HG03060 (cell line): ENCODE measurements around the gene ANXA10.
"Not testable (repeated sequence)": the region's sequence is repeated elsewhere in the genome, so short reads cannot be mapped to it uniquely, and the experiment has no call there.

Experiments used
- ATAC-seq: cut with Tn5 transposase; IDR thresholded peaks from one replicate; pipeline ENCODE4 v1.9.1; 2021; ENCODE audit warnings: low read depth, moderate number of reproducible peaks; ENCODE audit not compliant: unreplicated experiment

Gene ANXA10

DNA sequence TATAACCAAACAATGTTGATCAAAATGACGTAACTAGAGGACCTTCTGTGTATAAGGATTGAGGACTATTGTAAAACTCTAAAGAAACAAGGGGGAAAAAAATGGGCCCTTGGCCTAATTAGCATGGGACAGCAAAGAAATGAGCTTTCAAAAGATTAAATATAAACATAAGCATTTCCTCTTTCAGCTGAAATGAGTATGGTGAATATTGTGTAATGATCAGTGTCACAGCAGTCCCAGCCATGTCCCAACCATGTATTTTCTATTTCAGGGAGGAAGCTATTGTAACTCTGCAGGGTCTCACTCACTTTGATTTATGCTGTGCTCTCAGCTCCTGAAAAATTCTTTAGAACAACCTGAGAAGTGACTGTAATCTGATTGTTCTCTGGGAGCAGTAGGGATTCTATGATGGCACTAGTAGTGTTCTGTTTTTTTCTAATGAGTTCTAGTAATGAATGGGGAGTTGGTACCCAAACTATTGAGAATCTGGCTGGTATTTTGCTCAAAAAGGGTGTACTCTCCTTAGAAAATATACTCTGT is 25.8 kb downstream of the ANXA10 start:
- ATAC-seq: no peak

GRCh38 chr4:168119100-168119499 is 26.8 kb downstream of the ANXA10 start:
- ATAC-seq: no peak

- no peak for ATAC-seq
Measured at GRCh38 chr4:168119890-168120289, 27.6 kb downstream of the ANXA10 start.

DNA sequence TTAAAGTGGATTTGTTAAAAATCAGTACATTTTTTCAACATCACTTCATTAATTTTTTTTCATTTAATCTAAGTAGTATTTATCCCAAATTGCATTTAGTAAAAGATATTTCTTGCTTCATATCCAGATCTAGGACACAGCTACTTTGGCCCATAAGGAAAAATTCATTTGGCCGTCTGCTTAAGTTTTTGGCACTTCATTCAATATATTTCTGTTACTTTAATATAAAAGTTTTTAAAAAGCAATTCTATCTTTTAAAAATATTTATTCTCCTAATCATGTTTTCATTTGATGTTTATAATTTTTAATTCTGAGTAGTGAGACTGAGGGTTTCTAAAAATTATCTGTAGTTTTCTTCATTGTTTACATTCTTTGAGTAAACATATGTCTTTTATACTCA is 28.5 kb downstream of the ANXA10 start:
- ATAC-seq: no peak

DNA sequence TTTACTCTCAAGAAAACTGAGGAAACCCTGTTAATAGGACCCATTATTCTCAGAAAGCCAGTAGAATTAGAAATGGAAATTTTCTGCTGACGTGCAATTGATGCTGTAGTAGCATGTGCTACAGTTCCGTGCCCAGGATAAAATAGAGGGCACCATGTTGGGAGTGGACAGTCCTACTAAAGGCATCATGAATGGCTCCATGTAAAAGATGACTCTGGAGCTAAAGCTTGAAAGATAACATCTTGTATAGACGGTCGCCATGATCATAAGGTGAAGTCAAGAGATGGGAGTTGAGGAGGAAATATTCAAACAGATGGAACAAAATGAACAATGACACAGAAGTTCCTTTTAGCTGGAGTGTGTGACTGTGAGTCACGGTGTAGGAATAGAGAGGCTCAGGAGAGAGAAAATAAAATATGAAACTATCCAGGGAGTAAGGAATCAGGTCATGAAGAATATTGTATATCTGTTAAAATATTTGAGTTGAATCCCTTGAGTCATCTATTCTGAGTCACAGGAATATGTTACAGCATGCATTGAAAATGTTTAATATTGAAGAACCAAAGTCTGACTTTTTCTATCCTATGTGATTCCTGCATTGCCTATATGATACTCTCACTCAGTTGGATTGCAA is 31.8 kb downstream of the ANXA10 start:
- no peak for ATAC-seq

DNA sequence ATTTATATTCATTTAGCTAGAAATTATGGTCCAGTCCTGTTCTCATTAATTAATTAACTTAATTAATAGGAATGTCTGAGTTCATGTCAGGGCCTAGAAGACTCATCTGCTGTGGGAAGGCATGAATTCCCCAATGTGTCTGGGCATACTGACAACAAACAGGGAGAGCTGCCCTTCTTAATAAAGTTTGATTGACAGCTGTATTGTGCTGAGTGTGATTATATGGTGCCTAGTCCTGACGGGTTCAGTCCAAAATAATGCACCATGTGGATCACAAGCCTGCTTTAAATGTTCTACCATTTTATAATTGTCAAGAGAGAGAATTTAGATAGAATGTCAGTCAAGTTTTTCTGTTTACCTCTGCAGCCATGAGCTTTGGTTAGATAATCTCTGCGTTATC is 34.6 kb downstream of the ANXA10 start:
- no peak for ATAC-seq

- no peak for ATAC-seq
Measured at GRCh38 chr4:168128601-168129000, 36.3 kb downstream of the ANXA10 start.

- no peak for ATAC-seq
Measured at GRCh38 chr4:168129046-168129772, 36.9 kb downstream of the ANXA10 start.

DNA sequence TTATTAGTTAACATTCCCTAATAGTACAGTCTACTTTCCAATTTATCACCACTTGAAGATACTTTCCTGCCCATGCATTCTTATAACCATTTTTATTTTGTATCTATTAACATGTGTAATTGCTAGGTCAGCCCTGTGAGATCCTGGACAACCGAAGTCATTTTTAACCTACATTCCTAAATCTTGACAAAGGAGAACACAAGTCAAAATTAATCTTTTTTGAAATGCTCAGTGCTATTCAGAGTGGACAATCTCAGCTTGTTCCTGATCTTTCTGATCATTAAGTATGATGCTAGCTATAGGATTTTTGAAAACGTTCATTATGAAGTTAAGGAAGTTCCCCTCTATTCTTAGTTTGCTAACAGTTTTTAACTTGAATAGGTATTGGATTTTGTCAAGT is 37.5 kb downstream of the ANXA10 start:
- ATAC-seq: no peak

- ATAC-seq: no peak
Measured at GRCh38 chr4:168131196-168131595, 38.9 kb downstream of the ANXA10 start.

- ATAC-seq: no peak
Measured at GRCh38 chr4:168134651-168135050, 42.3 kb downstream of the ANXA10 start.

- not testable (repeated sequence) for ATAC-seq
Measured at GRCh38 chr4:168135860-168136259, 43.5 kb downstream of the ANXA10 start.

DNA sequence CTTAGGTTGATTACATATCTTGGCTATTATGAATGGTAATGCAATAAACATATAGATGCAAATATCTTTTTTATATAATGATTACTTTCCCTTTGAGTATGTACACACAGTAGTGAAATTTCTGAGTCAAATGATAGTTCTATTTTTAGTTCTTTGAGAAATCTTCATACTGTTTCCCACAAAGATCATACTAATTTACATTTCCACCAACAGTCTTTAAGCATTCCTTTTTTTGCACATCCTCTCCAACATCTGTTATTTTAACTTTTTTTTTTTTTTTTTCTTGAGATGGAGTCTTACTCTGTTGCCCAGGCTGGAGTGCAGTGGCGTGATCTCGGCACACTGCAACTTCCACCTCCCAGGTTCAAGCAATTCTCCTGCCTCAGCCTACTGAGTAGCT is 45.4 kb downstream of the ANXA10 start:
- ATAC-seq: not testable (repeated sequence)

- ATAC-seq: no peak
Measured at GRCh38 chr4:168138143-168138542, 45.8 kb downstream of the ANXA10 start.

- ATAC-seq: no peak
Measured at GRCh38 chr4:168139336-168139735, 47.0 kb downstream of the ANXA10 start.

DNA sequence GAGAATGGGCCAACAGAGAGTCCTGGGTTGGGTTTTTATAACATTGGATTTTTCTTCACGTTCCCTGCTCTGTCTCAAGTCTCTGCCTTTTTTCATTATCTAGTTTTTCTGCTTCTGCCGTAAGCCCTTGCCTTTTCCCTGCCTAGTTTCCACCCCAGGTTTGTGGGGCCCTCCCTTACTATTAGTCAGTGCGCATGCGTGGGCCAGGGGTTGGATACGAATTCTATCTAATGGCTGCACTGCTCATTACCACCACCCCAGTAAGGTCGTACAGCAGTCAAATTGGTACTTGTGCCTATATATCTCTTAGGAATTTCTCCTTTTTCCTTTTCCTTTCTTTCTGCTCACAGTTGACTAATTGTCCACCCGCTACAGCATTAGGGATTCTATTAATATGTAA is 49.4 kb downstream of the ANXA10 start:
- no peak for ATAC-seq

GRCh38 chr4:168143601-168144000 is 51.3 kb downstream of the ANXA10 start:
- no peak for ATAC-seq

- ATAC-seq: no peak
Measured at GRCh38 chr4:168150420-168151050, 58.2 kb downstream of the ANXA10 start.

DNA sequence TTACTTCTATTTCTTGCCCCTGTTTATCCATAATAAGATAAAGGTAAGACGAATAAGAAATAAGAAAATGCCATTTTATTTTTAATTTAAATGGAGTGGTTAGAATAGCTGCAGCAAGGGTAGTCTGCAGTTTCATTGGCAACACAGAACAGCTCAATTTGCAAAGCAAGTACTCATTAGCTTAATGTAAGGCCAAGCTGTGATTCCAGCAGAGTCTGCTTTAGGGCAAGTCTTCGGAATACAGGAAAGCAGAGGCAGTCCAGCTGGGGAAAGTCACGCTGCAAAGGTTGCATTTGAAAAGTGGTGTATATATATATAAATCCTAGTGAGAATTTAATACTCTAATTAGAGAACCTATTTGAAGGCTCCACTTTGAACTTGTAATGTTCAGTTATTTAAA is 59.0 kb downstream of the ANXA10 start:
- no peak for ATAC-seq

DNA sequence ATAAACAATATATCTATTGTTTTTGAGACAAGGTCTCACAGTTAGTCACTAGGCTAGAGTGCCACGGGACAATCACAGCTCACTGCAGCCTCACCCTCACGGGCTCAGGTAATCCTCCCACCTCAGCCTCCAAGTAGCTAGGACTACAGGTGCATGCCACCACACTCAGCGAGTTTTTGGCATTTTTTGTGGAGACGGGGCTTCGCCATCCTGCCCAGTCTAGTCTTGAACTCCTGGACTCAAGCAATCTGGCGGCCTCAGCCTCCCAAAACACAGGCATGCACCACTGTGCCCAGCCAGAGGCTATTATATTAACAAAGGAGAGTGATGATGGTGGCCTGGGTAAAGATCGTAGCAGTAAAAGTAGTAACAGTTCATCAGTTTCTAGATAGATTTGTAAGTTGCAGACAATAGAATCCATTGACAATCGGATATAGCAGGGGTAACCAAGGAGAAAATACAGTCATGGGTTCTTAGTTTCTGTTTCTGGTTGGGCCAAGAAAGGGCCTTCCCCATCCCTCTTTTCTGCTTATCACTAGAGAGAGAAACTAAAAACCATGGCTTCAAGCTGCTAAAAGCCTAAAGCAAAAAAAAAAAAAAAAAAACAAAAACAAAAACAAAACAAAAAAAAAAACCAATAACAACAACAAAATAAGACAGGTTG is 60.6 kb downstream of the ANXA10 start:
- peak; percentile 31 for ATAC-seq
